ENCODE results near the gene IL17RA.

GRCh38 chr22:17091851-17092250 is 7.1 kb downstream of the IL17RA start:
- TF ChIP-seq CTCF (IDR thresholded peaks at IDR 0.05; ENCODE audit: low read length) (no peak), EZH2phosphoT487 (IDR thresholded peaks at IDR 0.05; ENCODE audit: low read length) (no peak), EZH2 (optimal IDR thresholded peaks at IDR 0.05; ENCODE audit: low read depth, low read length) (no peak)
